ENCODE results near the gene TMEM182.

The TMEM182 gene, protein sequence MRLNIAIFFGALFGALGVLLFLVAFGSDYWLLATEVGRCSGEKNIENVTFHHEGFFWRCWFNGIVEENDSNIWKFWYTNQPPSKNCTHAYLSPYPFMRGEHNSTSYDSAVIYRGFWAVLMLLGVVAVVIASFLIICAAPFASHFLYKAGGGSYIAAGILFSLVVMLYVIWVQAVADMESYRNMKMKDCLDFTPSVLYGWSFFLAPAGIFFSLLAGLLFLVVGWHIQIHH

DNA sequence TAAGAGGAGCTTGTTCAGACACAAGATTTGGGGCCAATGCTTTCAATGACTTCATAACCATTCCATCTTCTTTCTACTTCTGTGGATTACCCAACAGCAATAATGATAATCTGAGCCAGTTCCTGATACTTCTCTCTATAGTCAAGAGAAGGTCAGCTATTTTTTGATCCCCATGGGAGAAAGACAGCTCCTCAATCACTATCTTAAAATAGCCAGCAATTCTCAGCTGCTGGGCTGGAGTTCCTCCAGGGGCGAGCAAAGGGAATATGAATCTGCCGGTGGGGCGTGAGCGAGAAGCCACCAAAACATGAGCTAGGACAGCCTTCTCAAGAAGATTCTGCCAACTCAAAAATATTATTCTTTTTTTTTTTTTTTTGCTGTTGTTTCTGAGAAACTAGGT, at the start of gene TMEM182:
Gene TMEM182 (plus strand): TSS at position 269 of the 400 bp plus-strand sequence. CDS start 187 bp downstream, outside the sequence.
- TF ChIP-seq CEBPB (IDR thresholded peaks at IDR 0.05) (no peak), EGR1 (IDR thresholded peaks at IDR 0.05) (no peak), TCF12 (IDR thresholded peaks at IDR 0.05; ENCODE audit: low read depth) (no peak), TEAD4 (IDR thresholded peaks at IDR 0.05) (no peak), TAF1 (IDR thresholded peaks at IDR 0.05; ENCODE audit: low read depth) (no peak), RAD21 (IDR thresholded peaks at IDR 0.05; ENCODE audit: low read depth) (no peak), YY1 (IDR thresholded peaks at IDR 0.05; ENCODE audit: low read depth) (no peak), NFIC (IDR thresholded peaks at IDR 0.05) (no peak), FOXM1 (IDR thresholded peaks at IDR 0.05; ENCODE audit: borderline replicate concordance, low read depth) (no peak), CREB1 (IDR thresholded peaks at IDR 0.05; ENCODE audit: low read depth) (no peak), ZBTB7A (IDR thresholded peaks at IDR 0.05; ENCODE audit: low read depth) (no peak), EP300 (IDR thresholded peaks at IDR 0.05; ENCODE audit: borderline replicate concordance) (no peak)
- TF ChIP-seq, protein P1, sequence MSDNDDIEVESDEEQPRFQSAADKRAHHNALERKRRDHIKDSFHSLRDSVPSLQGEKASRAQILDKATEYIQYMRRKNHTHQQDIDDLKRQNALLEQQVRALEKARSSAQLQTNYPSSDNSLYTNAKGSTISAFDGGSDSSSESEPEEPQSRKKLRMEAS (IDR thresholded peaks at IDR 0.05): no peak
- TF ChIP-seq, protein P2, sequence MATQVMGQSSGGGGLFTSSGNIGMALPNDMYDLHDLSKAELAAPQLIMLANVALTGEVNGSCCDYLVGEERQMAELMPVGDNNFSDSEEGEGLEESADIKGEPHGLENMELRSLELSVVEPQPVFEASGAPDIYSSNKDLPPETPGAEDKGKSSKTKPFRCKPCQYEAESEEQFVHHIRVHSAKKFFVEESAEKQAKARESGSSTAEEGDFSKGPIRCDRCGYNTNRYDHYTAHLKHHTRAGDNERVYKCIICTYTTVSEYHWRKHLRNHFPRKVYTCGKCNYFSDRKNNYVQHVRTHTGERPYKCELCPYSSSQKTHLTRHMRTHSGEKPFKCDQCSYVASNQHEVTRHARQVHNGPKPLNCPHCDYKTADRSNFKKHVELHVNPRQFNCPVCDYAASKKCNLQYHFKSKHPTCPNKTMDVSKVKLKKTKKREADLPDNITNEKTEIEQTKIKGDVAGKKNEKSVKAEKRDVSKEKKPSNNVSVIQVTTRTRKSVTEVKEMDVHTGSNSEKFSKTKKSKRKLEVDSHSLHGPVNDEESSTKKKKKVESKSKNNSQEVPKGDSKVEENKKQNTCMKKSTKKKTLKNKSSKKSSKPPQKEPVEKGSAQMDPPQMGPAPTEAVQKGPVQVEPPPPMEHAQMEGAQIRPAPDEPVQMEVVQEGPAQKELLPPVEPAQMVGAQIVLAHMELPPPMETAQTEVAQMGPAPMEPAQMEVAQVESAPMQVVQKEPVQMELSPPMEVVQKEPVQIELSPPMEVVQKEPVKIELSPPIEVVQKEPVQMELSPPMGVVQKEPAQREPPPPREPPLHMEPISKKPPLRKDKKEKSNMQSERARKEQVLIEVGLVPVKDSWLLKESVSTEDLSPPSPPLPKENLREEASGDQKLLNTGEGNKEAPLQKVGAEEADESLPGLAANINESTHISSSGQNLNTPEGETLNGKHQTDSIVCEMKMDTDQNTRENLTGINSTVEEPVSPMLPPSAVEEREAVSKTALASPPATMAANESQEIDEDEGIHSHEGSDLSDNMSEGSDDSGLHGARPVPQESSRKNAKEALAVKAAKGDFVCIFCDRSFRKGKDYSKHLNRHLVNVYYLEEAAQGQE (IDR thresholded peaks at IDR 0.05; ENCODE audit: low read depth): no peak
- TF ChIP-seq, protein P3, sequence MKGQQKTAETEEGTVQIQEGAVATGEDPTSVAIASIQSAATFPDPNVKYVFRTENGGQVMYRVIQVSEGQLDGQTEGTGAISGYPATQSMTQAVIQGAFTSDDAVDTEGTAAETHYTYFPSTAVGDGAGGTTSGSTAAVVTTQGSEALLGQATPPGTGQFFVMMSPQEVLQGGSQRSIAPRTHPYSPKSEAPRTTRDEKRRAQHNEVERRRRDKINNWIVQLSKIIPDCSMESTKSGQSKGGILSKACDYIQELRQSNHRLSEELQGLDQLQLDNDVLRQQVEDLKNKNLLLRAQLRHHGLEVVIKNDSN (IDR thresholded peaks at IDR 0.05): no peak

DNA sequence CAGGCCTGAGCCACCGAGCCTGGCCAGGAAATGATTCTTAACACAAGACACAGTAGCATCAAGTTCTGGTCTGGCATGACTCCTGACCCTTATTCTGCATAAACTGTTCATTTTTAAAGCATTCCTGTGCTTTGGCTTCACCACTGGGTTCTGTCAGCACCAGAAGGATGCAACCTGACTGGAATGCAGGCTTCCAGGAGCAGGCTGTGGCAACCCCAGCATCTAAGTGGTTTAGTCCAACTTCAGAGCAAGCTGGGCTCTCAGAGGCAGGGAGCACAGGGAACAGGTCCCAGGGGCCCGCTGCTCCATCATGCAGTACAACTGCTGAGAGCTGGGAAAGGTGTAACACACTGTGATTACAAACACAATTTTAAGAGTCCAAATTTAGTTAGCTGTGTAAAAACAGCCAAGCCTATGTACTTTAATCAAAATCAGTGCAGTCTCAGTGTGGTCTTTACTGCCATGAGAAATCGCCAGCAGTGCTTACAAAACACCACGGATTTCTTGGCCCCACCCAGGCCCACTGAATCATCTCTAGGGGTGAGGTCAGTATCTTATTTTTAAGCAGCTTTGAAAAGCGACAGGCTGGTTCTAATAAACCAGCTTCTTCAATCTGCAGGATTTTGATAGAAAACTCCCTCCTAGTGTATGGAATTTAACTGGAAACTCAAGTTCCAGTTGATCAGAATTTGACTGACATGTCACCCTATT, 44.4 kb upstream of the TMEM182 start:
- TF ChIP-seq, protein P3 (IDR thresholded peaks at IDR 0.05): no peak

GRCh38 chr2:102718387-102719316, 43.2 kb upstream of the TMEM182 start:
- TF ChIP-seq, protein P3 (IDR thresholded peaks at IDR 0.05): no peak
- TF ChIP-seq TCF12 (IDR thresholded peaks at IDR 0.05; ENCODE audit: low read depth) (no peak), TAF1 (IDR thresholded peaks at IDR 0.05; ENCODE audit: low read depth) (no peak), EGR1 (IDR thresholded peaks at IDR 0.05) (no peak), TEAD4 (IDR thresholded peaks at IDR 0.05) (no peak), YY1 (IDR thresholded peaks at IDR 0.05; ENCODE audit: low read depth) (no peak), FOXM1 (IDR thresholded peaks at IDR 0.05; ENCODE audit: borderline replicate concordance, low read depth) (no peak), RAD21 (IDR thresholded peaks at IDR 0.05; ENCODE audit: low read depth) (no peak), CREB1 (IDR thresholded peaks at IDR 0.05; ENCODE audit: low read depth) (no peak), EP300 (IDR thresholded peaks at IDR 0.05; ENCODE audit: borderline replicate concordance) (no peak), CEBPB (IDR thresholded peaks at IDR 0.05) (no peak), ZBTB7A (IDR thresholded peaks at IDR 0.05; ENCODE audit: low read depth) (no peak), NFIC (IDR thresholded peaks at IDR 0.05) (no peak)
- TF ChIP-seq, protein P1 (IDR thresholded peaks at IDR 0.05): no peak
- TF ChIP-seq, protein P2 (IDR thresholded peaks at IDR 0.05; ENCODE audit: low read depth): no peak

DNA sequence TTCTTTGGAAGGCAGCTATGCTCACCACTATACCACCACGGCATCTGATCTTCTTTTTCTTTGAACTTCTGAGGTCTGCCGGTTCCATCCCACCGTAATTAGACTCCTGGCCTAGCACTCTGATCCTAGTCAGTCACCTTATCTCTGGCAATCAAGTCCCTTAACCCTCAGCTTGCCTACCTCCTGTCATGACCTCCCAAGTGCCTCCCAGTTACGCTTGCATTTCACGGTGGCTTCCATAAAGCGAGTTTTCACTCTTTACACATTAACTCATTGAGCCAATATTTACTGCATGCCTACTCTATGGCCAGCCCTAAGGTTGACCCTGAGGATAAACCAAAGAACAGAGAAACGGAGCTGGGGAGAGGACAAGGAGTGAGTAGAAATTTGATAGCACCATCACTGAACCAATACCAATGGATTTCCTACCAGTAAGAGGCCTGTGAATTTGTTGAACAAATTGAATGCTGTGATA, 37.8 kb upstream of the TMEM182 start:
- no peak for TF ChIP-seq CREB1 (IDR thresholded peaks at IDR 0.05; ENCODE audit: low read depth)
- no peak for TF ChIP-seq YY1 (IDR thresholded peaks at IDR 0.05; ENCODE audit: low read depth)

DNA sequence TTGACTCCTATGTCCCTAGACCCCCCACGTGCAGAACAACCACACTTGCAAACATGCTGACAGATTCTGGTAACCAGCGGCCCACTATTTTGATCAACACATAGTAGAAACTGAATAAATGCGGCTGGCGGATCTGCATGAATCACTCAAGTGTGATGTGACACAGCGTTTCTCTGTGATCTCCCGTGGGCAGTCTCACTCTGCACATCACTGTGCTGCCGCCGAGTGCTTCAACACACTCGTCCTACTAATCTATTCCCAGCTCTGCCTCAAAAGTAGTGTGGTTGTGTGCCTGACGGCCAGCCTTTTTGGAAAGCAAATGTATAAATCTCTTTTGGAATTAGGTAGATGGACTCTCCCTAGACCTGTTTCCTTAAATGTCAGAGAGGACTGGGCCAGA, 37.3 kb upstream of the TMEM182 start:
- TF ChIP-seq, protein P2 (IDR thresholded peaks at IDR 0.05; ENCODE audit: low read depth): no peak
- TF ChIP-seq EP300 (IDR thresholded peaks at IDR 0.05; ENCODE audit: borderline replicate concordance) (no peak), RAD21 (IDR thresholded peaks at IDR 0.05; ENCODE audit: low read depth) (no peak), TCF12 (IDR thresholded peaks at IDR 0.05; ENCODE audit: low read depth) (no peak), ZBTB7A (IDR thresholded peaks at IDR 0.05; ENCODE audit: low read depth) (no peak), CEBPB (IDR thresholded peaks at IDR 0.05) (no peak), EGR1 (IDR thresholded peaks at IDR 0.05) (no peak), YY1 (IDR thresholded peaks at IDR 0.05; ENCODE audit: low read depth) (no peak), TAF1 (IDR thresholded peaks at IDR 0.05; ENCODE audit: low read depth) (no peak), FOXM1 (IDR thresholded peaks at IDR 0.05; ENCODE audit: borderline replicate concordance, low read depth) (no peak), NFIC (IDR thresholded peaks at IDR 0.05) (no peak), CREB1 (IDR thresholded peaks at IDR 0.05; ENCODE audit: low read depth) (no peak), TEAD4 (IDR thresholded peaks at IDR 0.05) (no peak)
- TF ChIP-seq, protein P3 (IDR thresholded peaks at IDR 0.05): no peak
- TF ChIP-seq, protein P1 (IDR thresholded peaks at IDR 0.05): no peak
